Measurements from ENCODE around the gene WEE2.
"Not testable (repeated sequence)": the region's sequence is repeated elsewhere in the genome, so short reads cannot be mapped to it uniquely, and the experiment has no call there.

The WEE2 gene

DNA sequence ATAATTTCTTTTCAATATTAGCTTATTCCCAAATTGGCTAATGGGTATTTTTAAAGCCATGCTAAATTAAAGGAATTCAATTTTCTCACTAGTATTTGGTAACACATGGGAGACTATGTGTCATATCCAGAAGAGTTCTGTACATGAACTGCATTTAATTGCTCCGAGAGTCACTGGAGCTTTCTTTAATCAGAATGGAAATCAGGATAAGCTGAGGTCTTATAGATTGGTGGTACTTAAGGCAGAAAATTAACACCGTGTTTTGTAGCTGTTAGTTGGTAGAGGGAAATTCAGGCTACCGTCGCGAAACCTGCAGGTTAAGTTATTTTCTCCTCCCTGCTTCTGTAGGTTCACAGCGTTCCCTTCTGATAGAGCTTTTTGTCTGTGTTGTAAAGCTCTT is at the start of gene WEE2:
Gene WEE2, plus strand, starts transcription at position 3 of the 400 bp plus-strand sequence. CDS start 406 bp downstream, outside the sequence.
- DNase-seq (ENCODE audit: low read depth in 2 of 2) = no peak

DNA sequence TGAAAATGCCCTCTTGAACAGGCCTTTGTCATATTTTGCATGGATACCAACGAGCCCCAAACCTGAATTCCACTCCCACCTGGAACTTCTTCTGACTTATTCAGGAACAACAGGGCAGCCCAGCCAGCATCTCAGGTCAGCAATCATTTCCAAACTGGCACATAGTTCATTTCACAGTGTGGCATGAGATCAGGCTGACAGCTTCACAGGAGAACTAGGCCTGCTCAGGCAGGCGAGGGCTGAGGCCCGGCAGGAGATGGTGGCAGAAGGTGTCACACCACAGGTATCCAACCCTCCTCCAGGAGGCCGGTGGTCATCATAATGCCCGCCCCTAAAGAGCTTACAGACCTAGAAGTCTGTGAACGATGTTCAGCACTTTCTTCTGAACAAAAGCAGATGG is 48.7 kb upstream of the WEE2 start:
- DNase-seq (ENCODE audit: low read depth in 2 of 2) = no peak

- no peak for DNase-seq (ENCODE audit: low read depth in 2 of 2)
Measured at GRCh38 chr7:141660259-141660658, 47.9 kb upstream of the WEE2 start.

DNA sequence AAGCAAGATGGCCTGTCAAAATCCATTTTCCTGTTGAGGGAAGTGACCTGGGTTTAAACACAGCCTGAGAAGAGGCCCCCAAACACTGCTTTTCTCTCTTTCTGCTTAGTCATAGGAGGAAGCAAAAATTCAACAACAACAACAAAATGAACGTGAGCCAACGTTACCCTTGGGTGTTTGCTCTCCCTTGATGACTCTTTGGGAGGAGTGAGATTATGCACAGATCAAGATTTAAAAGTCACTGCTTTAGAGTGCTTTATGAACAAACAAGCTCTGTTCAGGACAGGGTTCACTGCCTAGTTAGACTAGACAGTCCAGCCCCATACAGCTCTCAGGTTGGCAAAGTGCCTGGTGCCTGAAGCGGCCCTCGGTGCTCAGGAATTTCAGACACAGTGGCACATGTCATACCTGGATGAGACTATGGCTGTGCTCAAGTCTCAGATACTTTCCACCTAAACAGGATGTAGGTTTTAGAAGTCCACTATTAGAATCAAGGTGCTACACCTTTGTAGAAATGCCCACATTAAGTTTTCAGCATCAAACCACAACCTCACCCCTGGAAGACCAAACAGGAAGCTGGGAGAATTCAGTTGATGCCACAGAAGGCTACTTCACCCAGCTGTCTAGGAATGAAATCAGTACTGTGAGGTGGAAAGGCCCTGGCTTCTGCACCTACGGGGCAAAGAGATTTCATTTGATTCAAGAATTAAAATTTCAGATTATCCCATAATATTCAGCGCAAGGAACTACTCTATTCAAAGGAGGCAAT is 44.9 kb upstream of the WEE2 start:
- no peak for DNase-seq (ENCODE audit: low read depth in 2 of 2)

- no peak for DNase-seq (ENCODE audit: low read depth in 2 of 2)
Measured at GRCh38 chr7:141664450-141664849, 43.7 kb upstream of the WEE2 start.

DNA sequence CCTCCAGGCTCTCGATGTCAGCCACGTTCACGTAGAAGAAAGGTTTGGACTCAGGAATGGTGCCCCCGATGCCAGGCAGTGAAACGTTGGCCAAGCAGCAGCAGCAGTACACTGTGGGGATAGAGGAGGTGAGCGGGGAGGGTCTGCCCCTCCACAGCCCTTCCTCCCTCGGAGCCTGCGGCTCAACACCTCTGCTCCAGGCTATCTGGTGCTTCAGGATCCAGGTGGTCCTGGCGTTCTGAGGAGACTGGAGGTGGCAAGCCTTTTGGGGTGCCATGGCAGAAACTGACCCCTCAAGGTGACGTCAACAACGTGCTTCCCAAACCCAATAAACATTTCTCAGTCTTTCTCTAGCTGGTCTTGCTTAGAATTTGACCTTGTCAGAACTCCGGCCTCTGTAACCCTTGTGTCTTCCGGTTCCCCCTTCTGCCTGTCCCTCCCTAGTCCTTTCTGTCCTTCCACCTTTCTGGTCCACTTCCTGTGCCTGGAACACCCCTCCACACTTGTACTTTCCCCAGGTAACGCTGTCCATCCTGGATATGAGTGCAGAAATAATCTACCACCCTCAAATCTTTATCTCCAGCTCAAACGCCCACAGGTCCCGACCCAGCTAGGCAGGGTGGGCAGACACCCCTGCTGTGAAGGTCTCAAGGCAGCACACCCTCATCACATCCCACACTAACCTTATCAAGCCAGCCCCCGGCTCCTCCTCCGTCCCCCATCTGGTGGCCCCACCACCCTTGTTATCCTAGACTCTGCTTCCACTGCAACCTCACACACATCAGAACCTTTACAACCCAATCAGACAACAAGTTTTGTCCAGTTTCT is 42.7 kb upstream of the WEE2 start:
- DNase-seq (ENCODE audit: low read depth in 2 of 2) = no peak

- no peak for DNase-seq (ENCODE audit: low read depth in 2 of 2)
Measured at GRCh38 chr7:141666071-141666470, 42.1 kb upstream of the WEE2 start.

DNA sequence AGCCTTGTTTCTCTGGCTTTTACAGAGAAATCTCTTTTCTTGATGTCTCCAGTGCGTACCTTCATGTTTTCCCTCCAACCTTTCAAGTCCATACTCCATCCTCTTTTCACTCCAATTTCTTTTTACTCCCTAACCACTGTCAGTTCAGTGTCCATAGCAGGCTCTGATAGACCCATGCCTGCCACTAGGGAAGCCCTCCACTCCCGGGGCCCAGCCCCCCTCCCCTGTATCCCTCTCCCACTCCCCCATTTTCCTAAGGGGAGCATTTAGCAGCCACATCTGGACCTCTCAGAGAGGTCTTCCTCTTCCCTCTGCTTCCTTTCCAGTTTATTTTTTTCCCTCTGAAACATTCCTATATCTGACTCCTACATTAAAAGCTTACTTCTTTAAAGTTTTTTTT is 39.3 kb upstream of the WEE2 start:
- DNase-seq (ENCODE audit: low read depth in 2 of 2) = no peak

- DNase-seq (ENCODE audit: low read depth in 2 of 2) = no peak
Measured at GRCh38 chr7:141671705-141672496, 36.3 kb upstream of the WEE2 start.

- no peak for DNase-seq (ENCODE audit: low read depth in 2 of 2)
Measured at GRCh38 chr7:141673346-141673745, 34.8 kb upstream of the WEE2 start.

- no peak for DNase-seq (ENCODE audit: low read depth in 2 of 2)
Measured at GRCh38 chr7:141674171-141674671, 33.9 kb upstream of the WEE2 start.

GRCh38 chr7:141674702-141675101 is 33.5 kb upstream of the WEE2 start:
- DNase-seq (ENCODE audit: low read depth in 2 of 2) = no peak

- no peak for DNase-seq (ENCODE audit: low read depth in 2 of 2)
Measured at GRCh38 chr7:141675436-141676215, 32.5 kb upstream of the WEE2 start.

DNA sequence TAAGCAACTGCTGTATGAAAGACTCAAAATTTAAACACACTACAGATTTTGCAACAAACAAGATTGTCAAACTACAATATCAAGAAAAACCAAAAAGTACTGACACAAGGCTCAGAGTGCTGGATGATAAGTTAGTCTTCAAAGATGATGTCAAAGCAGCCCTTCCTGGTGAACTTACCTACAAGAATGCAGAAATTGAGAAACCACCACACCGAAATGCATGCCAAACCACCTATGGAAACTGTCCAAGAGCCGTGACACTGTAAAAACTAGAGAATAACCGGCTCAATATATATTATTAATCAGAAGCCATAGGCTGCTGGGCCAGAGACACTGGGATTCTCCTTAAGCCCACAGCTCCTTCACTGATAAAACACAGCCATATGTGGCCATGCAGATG is 31.5 kb upstream of the WEE2 start:
- DNase-seq (ENCODE audit: low read depth in 2 of 2) = no peak

- no peak for DNase-seq (ENCODE audit: low read depth in 2 of 2)
Measured at GRCh38 chr7:141679014-141679413, 29.1 kb upstream of the WEE2 start.

GRCh38 chr7:141685285-141686023 is 22.7 kb upstream of the WEE2 start:
- DNase-seq (ENCODE audit: low read depth in 2 of 2) = no peak

GRCh38 chr7:141686074-141686473 is 22.1 kb upstream of the WEE2 start:
- DNase-seq (ENCODE audit: low read depth in 2 of 2) = no peak

- no peak for DNase-seq (ENCODE audit: low read depth in 2 of 2)
Measured at GRCh38 chr7:141686670-141687069, 21.5 kb upstream of the WEE2 start.

- DNase-seq (ENCODE audit: low read depth in 2 of 2) = no peak
Measured at GRCh38 chr7:141688043-141688442, 20.1 kb upstream of the WEE2 start.

DNA sequence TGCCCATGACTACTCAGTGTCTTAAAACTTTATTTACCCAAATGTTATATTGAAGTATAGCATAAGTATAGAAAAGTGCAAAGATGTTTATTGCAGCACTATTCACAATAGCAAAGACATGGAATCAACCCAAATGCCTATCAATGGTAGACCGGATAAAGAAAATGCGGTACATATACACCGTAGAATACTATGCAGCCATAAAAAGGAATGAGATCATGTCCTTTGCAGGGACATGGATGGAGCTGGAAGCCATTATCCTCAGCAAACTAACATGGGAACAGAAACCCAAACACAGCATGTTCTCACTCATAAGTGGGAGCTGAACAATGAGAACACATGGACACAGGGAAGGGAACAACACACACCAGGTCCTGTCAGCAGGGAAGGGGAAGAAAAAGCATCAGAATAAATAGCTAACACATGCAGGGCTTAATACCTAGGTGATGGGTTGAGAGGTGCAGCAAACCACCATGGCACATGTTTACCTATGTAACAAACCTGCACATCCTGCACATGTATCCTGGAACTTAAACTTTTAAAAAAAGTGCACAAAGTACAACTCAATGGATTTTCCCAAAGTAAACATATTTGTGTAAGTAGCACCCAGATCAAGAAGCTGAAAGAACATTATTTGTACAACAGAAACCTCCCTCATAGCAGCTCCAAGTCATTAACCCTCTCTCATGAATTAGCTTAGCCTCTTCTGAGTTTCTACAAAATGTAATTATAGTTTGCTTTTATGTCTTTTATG is 18.9 kb upstream of the WEE2 start:
- DNase-seq (ENCODE audit: low read depth in 2 of 2) = not testable (repeated sequence)

Measured in stimulated activated CD4-positive, alpha-beta T cell treated with anti-CD3 and anti-CD28 coated beads, Interleukin-1b, Interleukin-23, amount 100 ng/mL, for 1 hour (primary cell).